H1 (cell line): ENCODE data around the gene LTC4S. TPM values are rescaled to one million over a fixed set of nuclear protein-coding genes. Genes with fewer than 3 reads are reported as not detected.

Experiments
- polyA plus RNA-seq, 7 experiments: library from polyadenylated mRNA; depleted of rRNA in 3 of 7; stranded (reverse) in 5 of 7; unstranded in 2 of 7; fragments of >200 nt in 5 of 7; fragments of 200-250 nt in 2 of 7; gene quantifications; 1 replicate in 5 of 7; 2 replicates in 1 of 7; 4 replicates in 1 of 7; pipeline versions ENCODE4 v1.2.1 to v1.2.3, GENCODE V29; 2011 to 2013; ENCODE audit warnings: missing spikeins in 2 of 7, mixed read lengths in 2 of 7
- total RNA-seq: library from RNA; stranded (reverse); fragmentation: NEBNext Ultra II Directional; extraction: Animal tissue kit (Norgen Biotek cat#: 25700); gene quantifications from 2 replicates; pipeline ENCODE4 v1.2.1, GENCODE V29; 2021
- TF ChIP-seq, protein P1 (sequence below): IDR thresholded peaks from 2 replicates; pipeline ENCODE4 v1.6.1; 2011; ENCODE audit warnings: low read depth, mild to moderate bottlenecking, low read length; ENCODE audit not compliant: insufficient read depth

LTC4S gene
- total and polyA plus RNA-seq, 2 of the 8 experiments (the other 6 are each of a cell fraction or from before 2014, with no cell fraction given): 2.2 to 3.7 TPM

DNA sequence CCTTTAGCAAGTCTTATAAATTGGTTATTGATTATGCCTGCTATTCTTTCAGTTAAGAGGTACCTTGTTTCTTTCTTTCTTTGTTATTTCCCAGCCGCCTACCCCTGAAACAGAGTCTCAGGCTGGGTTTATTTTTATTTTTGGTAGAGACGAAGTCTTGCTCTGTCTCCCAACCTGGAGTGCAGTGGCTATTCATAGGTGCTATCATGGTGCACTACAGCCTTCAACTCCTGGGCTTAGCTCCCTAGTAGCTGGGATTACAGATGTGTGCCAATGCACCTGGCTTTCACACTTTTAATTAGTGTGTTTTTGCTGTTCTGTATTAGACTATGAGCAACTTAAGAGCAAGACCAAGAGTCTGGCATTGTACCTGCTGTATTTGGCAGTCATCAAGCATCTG is 46.9 kb upstream of the LTC4S start (continued):
- TF ChIP-seq, protein P1, sequence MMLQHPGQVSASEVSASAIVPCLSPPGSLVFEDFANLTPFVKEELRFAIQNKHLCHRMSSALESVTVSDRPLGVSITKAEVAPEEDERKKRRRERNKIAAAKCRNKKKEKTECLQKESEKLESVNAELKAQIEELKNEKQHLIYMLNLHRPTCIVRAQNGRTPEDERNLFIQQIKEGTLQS: no peak
- TF ChIP-seq, all 59 proteins: peak for 0
